ENCODE measurements around the gene NCAPD2. TPM values are rescaled to one million over a fixed set of nuclear protein-coding genes. Genes with fewer than 3 reads are reported as not detected.
A peak's percentile ranks its signal among the peaks of the same experiment; 100 is the strongest.

NCAPD2 gene
- total RNA-seq (10 to 100 TPM in 8 of 10 donors, 1 to 10 TPM in 2; 8.4 to 18.8 (median 13.1) TPM), polyA plus RNA-seq (1 to 10 TPM; 5.4 to 5.8 TPM)
- long read RNA-seq, donor 1, full-length matches to known transcripts = 2 of 12 reads
- long read RNA-seq, donor 1, partial matches to known transcripts = 8 of 12 reads
- long read RNA-seq, donor 1, other reads (novel, unspliced or antisense) = 2 of 12 reads
- long read RNA-seq, donor 2, full-length matches to known transcripts = 6 of 23 reads
- long read RNA-seq, donor 2, partial matches to known transcripts = 13 of 23 reads
- long read RNA-seq, donor 2, other reads (novel, unspliced or antisense) = 4 of 23 reads
- long read RNA-seq, donor 3, partial matches to known transcripts = 14 of 15 reads
- long read RNA-seq, donor 3, other reads (novel, unspliced or antisense) = 1 of 15 reads

GRCh38 chr12:6493497-6494257, at the start of gene NCAPD2:
Gene NCAPD2 (plus strand): TSS chr12:6494102. CDS start chr12:6495099, 997 bp downstream.
- intact Hi-C loops (cut with DNase I) = loop anchor here in 7 of 10 donors (1.0 to 5.0 kb wide), 4 partner anchors 23 to 41 kb away; partner anchors contain the start of genes GAPDH (in 6 of the 7) and VAMP1 (in 1 of the 7)
- peaks cover 0 to 49% (median 0%) of the 10 kb centered on the region in 9 donors for H3K36me3 ChIP-seq
- peak within 1 kb of the TSS; percentile 89 to 98 (median 96) for H3K27ac ChIP-seq
- H3K9me3 ChIP-seq = no peaks in the 10 kb centered on the region
- no peaks in the 10 kb centered on the region for H3K27me3 ChIP-seq
- DNase-seq (peak; percentile 93 to 94), ATAC-seq (peak; percentile 95 to 98 (median 96))
- H3K4me1 ChIP-seq = peaks cover 0 to 30% (median 26%) of the 10 kb centered on the region in 9 donors
- 1% methylated on average over 49 of the region's 49 CpGs for WGBS, 2 donors
- peak within 1 kb of the TSS; percentile 60 to 98 (median 74) for H3K4me3 ChIP-seq
- peak in 7 of 9 donors; percentile 27 to 50 (median 35) for TF ChIP-seq CTCF (IDR thresholded peaks at IDR 0.05)

- no peak for TF ChIP-seq CTCF (IDR thresholded peaks at IDR 0.05)
- Histone ChIP-seq H3K4me3 (peak within 1 kb of the TSS in 1 of 10 donors; percentile 49), H3K36me3 (peaks cover 0 to 46% (median 0%) of the 10 kb centered on the region in 9 donors), H3K9me3 (no peaks in the 10 kb centered on the region), H3K27me3 (no peaks in the 10 kb centered on the region), H3K4me1 (peaks cover 0 to 3% (median under 1%) of the 10 kb centered on the region in 9 donors), H3K27ac (peak within 1 kb of the TSS in 1 of 10 donors; percentile 81)
- ATAC-seq (no peak), DNase-seq (no peak)
- intact Hi-C loops (cut with DNase I) = no loop called here
- WGBS, 2 donors = 90 to 91% methylated on average over 16 of the region's 16 CpGs
Measured at GRCh38 chr12:6444704-6445688, 48.9 kb upstream of the NCAPD2 start, which contains the start of gene CD27. Gene CD27 (plus strand): TSS chr12:6444955. CDS start chr12:6445096, 141 bp downstream.

GRCh38 chr12:6450091-6450868, 43.6 kb upstream of the NCAPD2 start:
- Histone ChIP-seq H3K36me3 (peaks cover 0 to 51% (median 13%) of the 10 kb centered on the region in 9 donors), H3K4me1 (peaks cover 4 to 31% (median 27%) of the 10 kb centered on the region in 9 donors), H3K27me3 (no peaks in the 10 kb centered on the region), H3K9me3 (no peaks in the 10 kb centered on the region), H3K27ac (peak overlapping the region in 9 of 10 donors; percentile 95 to 100 (median 98)), H3K4me3 (peak overlapping the region in 8 of 10 donors; percentile 56 to 85 (median 68))
- intact Hi-C loops (cut with DNase I) = loop anchor here in 1 of 10 donors (5.0 kb wide), 1 partner anchor 82 kb away; the partner anchor contains the start of gene GAPDH
- WGBS, 2 donors = 71% methylated on average over 16 of the region's 16 CpGs
- DNase-seq (no peak), ATAC-seq (peak in 1 of 8 donors; percentile 2)
- TF ChIP-seq CTCF (IDR thresholded peaks at IDR 0.05) = no peak

Data from heart right ventricle (tissue), 16 donors.